ENCODE data around the gene ANP32B.

- TF ChIP-seq TAF1 (IDR thresholded peaks at IDR 0.05; ENCODE audit: borderline replicate concordance, low read depth, low read length) (no peak), POLR2A (IDR thresholded peaks at IDR 0.05; ENCODE audit: low read depth, low read length) (no peak), POLR2AphosphoS5 (IDR thresholded peaks at IDR 0.05; ENCODE audit: low read depth, low read length) (no peak)
These were observed 4.3 kb downstream of the ANP32B start for GRCh38 chr9:97987487-97987886.
